ENCODE data around the gene TLE2. TPM values are rescaled to one million over a fixed set of nuclear protein-coding genes. Genes with fewer than 3 reads are reported as not detected.
"Not testable (repeated sequence)": the region's sequence is repeated elsewhere in the genome, so short reads cannot be mapped to it uniquely, and the experiment has no call there.

The TLE2 gene
- polyA plus RNA-seq, 1 donor (not counting 4 experiments of a cell fraction or from before 2014, with no cell fraction given): 0.88 TPM

GRCh38 chr19:3038214-3038613 lies 9.1 kb upstream of the TLE2 start:
- Histone ChIP-seq H2AFZ (ENCODE audit: control insufficient read depth, low read length) (no peak overlapping the region), H3K79me2 (ENCODE audit: control insufficient read depth, insufficient read depth, low read length) (no peaks in the 10 kb centered on the region), H3K4me1 (ENCODE audit: control insufficient read depth, extremely low read depth, insufficient read depth, low read length) (peaks cover 14% of the 10 kb centered on the region), H3K27me3 (ENCODE audit: control insufficient read depth, extremely low read depth, insufficient read depth, low read length) (no peaks in the 10 kb centered on the region), H3K9me1 (ENCODE audit: control insufficient read depth, extremely low read depth, insufficient read depth, low read length) (no peaks in the 10 kb centered on the region), H3K9ac (ENCODE audit: control insufficient read depth, extremely low read depth, insufficient read depth, low read length) (no peak overlapping the region), H3K9me3 (ENCODE audit: control insufficient read depth, low read depth, low read length) (no peaks in the 10 kb centered on the region), H3K27ac (ENCODE audit: control insufficient read depth, insufficient read depth, low read length) (no peak overlapping the region), H4K20me1 (ENCODE audit: control insufficient read depth, extremely low read depth, insufficient read depth, low read length) (no peaks in the 10 kb centered on the region), H3K4me2 (ENCODE audit: control insufficient read depth, extremely low read depth, insufficient read depth, low read depth, low read length) (no peak overlapping the region), H3K4me3 (ENCODE audit: control insufficient read depth in 2 of 3, extremely low read depth in 1 of 3, insufficient read depth in 2 of 3, low read depth in 1 of 3, low read length in 3 of 3) (no peak overlapping the region), H3K36me3 (ENCODE audit: control insufficient read depth in 2 of 2, extremely low read depth in 1 of 2, insufficient read depth in 2 of 2, low read length in 2 of 2) (no peaks in the 10 kb centered on the region)
- dilution Hi-C loops (cut with MboI; ENCODE audit: extremely low pct_ligation_motif_present, low sequenced_read_pairs): no loop called here
- TF ChIP-seq EZH2 (IDR thresholded peaks at IDR 0.05; ENCODE audit: low read length) (no peak), CTCF (optimal IDR thresholded peaks at IDR 0.05 in 1 of 3, IDR thresholded peaks at IDR 0.05 in 1 of 3, conservative IDR thresholded peaks at IDR 0.05 in 1 of 3; ENCODE audit: extremely low read depth in 1 of 3, insufficient read depth in 2 of 3, low read length in 3 of 3) (no peak)
- no peak for DNase-seq (ENCODE audit: low read depth, low spot score)
- FAIRE-seq: no peak

GRCh38 chr19:3036977-3037544 lies 8.0 kb upstream of the TLE2 start:
- H3K79me2 ChIP-seq (ENCODE audit: control insufficient read depth, insufficient read depth, low read length); H3K4me3 ChIP-seq (ENCODE audit: control insufficient read depth in 2 of 3, extremely low read depth in 1 of 3, insufficient read depth in 2 of 3, low read depth in 1 of 3, low read length in 3 of 3); DNase-seq (ENCODE audit: low read depth, low spot score); H4K20me1 ChIP-seq (ENCODE audit: control insufficient read depth, extremely low read depth, insufficient read depth, low read length); H3K9me3 ChIP-seq (ENCODE audit: control insufficient read depth, low read depth, low read length); FAIRE-seq; H3K27me3 ChIP-seq (ENCODE audit: control insufficient read depth, extremely low read depth, insufficient read depth, low read length); H3K36me3 ChIP-seq (ENCODE audit: control insufficient read depth in 2 of 2, extremely low read depth in 1 of 2, insufficient read depth in 2 of 2, low read length in 2 of 2); H3K27ac ChIP-seq (ENCODE audit: control insufficient read depth, insufficient read depth, low read length); H3K4me2 ChIP-seq (ENCODE audit: control insufficient read depth, extremely low read depth, insufficient read depth, low read depth, low read length); H2AFZ ChIP-seq (ENCODE audit: control insufficient read depth, low read length); H3K9me1 ChIP-seq (ENCODE audit: control insufficient read depth, extremely low read depth, insufficient read depth, low read length); dilution Hi-C loops (cut with MboI; ENCODE audit: extremely low pct_ligation_motif_present, low sequenced_read_pairs); H3K9ac ChIP-seq (ENCODE audit: control insufficient read depth, extremely low read depth, insufficient read depth, low read length): not testable (repeated sequence)
- peaks cover 14% of the 10 kb centered on the region for H3K4me1 ChIP-seq (ENCODE audit: control insufficient read depth, extremely low read depth, insufficient read depth, low read length)

Data from keratinocyte (primary cell).